UCSD-AML1 (cell line): ENCODE measurements around the gene MTA1.

Experiments
- DNase-seq: peaks from one replicate; lab custom pipeline; 2025; ENCODE audit not compliant: unreplicated experiment; lab: John Stamatoyannopoulos, UW

Gene MTA1

DNA sequence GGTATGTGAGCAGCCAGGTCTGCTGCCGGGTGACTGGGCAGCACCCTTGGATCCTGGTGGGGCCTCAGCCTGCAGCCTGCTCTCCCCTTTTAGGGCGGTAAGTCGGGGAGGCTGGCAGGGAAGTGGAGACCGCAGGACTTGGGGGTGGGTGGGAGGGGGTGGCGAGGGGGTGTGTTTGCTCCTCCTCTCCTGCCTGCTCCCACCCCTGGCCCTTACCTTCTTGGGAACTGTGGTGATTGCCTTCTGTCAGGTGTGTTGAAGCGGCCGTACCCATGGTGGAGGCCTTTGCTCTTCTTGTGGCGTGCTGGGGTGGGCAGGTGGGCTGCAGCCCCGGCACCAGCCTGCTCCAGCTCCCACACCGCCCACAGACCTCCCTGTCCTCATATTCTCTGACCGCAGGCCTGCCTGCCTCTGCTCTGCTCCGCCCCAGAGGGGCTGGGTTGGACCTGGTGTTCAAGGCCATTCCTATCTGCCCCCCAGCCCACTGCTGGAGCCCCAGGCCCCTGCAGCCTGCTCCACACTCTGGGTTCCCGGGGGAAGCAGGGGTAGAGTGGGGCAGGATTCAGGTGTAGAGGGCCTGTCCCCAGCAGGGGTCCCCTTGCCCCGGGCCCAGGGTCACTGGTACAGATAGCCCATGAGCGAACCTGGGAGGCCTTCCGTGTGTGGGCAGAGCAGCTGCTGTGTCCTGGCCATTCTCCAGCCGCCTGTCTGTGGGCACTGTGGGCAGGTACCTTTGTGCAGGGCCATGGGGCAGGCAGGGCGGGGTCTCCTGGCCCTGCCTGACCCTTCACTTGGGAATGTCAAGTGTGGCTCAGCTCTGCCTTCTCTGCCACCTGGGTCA, 76.6 kb downstream of the MTA1 start:
- DNase-seq = no peak

DNA sequence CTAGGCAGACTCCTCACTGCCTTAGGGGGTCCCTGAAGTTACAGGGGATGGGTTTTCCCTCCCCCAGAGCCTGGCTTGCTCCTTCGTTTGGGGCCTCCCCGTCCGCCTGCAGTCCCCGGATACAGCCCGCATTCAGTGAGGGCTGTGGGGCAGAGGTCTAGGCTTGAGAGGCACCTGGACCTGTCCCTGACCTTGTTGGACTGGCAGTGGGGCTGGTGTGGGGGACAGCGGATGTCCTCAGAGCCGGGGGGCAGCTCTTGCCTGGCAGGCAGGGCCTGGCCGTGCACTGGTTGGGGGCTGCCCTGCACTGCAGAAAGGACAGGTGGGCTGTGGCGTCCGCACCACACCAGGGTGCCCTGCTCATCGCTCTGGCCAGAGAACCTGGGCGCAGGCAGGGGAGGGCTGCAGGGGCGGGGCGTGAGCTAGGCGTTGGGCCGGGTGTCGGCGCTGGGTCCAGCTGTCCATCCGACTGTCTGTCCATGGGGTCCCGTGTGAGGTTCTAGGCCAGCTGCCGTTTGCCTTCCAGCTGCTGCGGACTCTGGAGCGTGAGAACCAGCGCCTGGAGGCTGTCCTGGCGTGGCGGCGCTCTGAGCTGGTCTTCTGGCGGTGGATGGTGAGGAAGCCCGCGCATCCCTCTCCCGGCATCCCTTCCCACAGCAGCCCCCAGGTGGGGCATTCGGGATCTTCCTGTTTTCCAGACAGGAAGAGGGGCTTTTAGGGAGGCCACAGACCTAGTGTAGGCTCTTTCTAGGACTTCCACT, 77.4 kb downstream of the MTA1 start:
- DNase-seq = no peak

GRCh38 chr14:105497671-105498429, 78.2 kb downstream of the MTA1 start:
- DNase-seq = no peak

DNA sequence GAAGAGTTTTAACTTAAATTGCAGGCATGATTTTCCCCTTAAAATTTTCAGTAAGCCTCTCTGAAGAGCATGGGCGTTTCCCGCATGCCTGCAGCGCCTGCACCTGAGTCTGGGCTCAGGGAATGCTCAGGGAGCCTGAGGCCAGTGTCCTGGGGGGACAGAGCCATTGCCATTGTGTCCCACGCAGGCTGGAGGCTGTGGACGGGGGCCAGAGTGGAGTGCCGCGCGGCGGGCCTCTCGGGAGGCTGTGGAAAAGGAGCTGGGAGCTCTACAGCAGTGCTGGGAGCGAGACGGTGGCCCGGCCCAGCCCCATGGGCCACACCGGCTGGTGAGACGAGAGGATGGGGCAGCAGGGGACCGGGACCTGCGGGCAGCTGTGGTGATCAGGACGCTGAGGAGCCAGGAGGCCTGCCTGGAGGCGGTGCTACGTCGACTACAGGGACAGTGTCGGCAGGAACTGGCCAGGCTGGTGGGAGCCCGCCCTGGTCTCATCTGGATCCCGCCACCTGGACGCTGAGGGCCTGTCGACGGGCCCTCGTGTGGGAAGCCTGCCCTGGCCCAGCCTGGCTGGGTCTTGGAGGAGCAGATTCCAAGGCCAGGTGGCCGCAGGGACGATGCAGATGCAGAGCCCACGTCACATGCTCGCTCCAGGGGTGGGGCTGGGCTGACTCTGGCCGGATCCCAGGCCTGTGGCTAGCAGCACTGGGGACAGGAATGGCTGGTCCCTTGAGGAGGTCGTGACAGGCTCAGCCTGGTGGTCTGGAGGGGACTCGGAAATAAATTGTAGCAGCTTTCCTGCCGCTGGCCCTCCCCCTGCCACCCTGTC, 79.0 kb downstream of the MTA1 start:
- no peak for DNase-seq

DNA sequence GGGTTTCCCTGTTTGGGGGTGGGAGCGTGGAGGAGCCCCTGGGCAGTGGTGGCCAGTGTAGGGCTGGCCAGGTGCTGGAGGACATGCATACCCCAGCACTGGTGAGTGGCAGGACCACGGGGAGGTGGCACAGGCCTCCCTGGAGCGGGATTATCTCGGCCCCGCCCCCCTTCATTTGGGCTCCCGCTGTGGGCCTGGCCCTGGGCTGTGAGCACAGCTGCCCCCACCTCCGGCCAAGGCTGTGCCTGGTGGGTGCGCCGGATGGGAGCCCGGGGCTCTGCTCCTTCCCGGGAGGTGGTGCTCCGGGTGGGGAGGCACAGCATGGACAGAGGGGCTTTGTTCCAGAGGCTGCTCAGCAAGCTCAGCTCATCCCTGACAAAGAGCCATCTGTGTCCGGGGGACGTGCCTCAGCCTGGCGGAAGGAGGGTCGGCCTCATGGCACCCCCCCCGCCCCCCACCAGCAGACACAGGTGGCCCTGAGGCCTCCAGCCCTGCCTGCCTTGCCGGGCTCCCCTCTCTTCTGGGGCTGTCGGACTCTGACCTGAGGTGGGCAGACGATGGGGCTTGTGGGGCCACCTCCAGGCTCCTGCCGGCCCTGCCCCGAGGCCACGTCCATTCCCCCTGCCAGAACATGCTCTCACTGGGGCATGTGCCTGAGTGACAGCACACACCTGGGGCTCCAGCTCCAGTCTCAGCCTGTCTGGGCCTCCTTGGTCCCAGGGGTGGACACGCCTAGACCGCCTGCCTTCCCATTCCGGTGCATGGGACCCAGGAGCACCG, 79.8 kb downstream of the MTA1 start:
- no peak for DNase-seq

- no peak for DNase-seq
These were observed 80.6 kb downstream of the MTA1 start for GRCh38 chr14:105500036-105500725.

GRCh38 chr14:105500726-105501101, 81.1 kb downstream of the MTA1 start:
- DNase-seq = no peak

- no peak for DNase-seq
These were observed 82.1 kb downstream of the MTA1 start for GRCh38 chr14:105501504-105502291.

- DNase-seq = no peak
These were observed 83.0 kb downstream of the MTA1 start for GRCh38 chr14:105502446-105503295.

- no peak for DNase-seq
These were observed 83.6 kb downstream of the MTA1 start for GRCh38 chr14:105503296-105503640.

DNA sequence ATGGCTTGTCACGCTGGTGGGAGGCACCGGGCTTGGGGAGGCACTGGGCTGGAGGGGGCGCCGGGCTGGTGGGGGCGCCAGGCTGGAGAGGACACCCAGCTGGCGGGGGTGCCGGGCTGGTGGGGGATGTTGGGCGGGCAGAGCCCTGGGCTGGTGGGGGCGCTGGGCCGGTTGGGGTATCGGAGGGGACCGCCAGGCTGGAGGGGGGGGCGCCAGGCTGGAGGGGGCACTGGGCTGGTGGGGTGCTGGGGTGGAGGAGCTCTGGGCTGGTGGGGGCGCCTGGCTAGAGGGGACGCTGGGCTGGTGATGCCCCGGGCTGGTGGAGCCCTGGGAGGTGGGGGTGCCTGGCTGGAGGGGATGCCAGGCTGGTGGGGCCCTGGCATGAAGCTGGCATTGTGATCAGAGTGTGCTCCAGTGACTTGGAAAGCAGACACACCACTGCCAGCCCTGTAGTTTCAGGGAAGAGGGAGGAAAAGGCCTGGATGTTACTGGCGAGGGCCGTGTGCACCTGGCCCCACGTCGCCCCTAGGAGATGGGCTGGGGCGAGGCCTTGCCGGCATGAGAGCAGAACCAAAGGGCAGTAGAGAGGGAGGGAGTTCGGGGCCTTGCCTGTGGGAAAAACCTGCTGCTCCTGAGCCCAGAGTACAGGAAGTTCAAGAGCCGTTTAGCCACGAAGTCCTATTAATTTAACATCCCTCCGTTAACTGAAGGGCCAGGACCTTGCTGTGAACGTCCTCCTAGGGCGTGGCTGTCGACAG, 84.5 kb downstream of the MTA1 start:
- no peak for DNase-seq

GRCh38 chr14:105505101-105505500, 85.5 kb downstream of the MTA1 start:
- DNase-seq = no peak

DNA sequence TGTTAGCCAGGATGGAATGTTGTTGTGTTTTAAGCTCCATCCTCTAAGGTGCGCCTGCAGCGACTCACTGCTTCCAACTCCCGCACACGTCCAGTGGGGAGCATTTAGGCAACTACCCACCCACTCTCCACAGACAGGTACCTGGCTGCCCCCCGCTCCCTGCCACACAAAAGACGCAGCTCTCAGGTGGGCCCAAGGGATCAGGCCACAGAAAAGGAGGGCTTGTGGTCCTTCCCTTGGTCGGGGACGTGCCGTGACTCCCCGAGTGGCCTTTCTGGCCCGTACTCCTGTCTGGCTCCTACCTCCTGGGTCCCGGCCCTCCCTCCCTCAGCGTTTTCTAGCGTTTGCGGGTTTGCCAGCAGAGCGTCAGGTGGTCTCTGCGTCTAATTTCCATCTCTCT, 87.6 kb downstream of the MTA1 start:
- DNase-seq = no peak

DNA sequence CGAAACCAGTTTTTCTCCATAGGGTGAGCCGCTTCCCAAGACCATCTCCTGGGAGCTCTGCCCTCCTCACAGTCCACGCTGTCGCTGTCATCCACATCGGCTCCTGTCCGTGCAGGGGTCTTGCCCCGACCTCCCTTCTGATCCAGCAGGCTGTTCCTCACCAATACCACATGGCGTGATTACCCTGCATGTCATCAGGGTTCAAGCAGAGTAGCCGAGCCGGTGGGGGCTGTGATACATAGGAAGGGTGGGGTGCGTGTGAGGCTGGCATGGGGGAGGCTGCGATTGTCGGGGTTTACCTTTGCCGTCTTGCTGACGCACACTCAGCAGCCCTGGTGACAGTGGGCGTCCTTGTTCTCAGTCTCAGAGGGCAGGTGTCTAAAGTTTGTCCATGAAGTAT, 88.4 kb downstream of the MTA1 start:
- DNase-seq = no peak

DNA sequence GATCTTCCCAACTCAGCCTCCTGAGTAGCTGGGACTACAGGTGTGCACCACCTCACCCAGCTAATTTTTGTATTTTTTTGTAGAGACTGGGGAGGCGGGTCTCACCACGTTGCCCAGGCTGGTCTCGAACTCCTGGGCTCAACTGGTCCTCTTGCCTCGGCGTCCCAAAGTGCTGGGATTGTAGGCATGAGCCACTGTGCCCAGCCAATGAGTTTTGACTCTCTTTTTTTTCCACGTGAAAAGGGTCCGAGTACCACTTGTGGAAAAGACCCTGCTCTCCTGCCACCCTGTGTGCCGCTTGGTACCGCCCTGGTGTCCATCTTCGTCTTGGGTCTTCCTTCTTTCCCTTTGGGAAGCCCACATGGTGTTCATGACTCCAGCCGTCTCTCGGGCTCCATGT, 89.0 kb downstream of the MTA1 start:
- no peak for DNase-seq

- no peak for DNase-seq
These were observed 97.5 kb downstream of the MTA1 start for GRCh38 chr14:105517096-105517495.
